Measurements from ENCODE around the gene ADAM23.

The ADAM23 gene

DNA sequence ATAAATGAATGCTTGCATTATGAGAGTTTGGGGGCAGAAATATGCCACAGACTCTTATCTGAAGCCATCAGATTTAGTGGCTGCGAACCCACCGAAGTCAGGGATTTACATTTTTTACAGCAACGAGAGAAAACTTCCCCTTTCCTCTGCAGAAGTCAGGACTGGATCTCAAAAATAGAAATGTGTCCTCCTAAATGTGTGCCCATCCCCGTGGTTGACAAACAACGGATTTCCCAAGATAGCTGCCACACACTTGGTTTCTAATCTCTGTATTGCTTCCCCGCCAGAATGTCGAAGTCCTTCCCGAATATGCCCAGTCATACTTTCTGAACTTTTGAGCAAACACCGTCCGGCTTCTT lies 879 bp upstream of the ADAM23 start:
- no peak overlapping the region for H3K4me3 ChIP-seq (replicated peaks; ENCODE audit: low read depth, low read length)
- TF ChIP-seq, protein P1, sequence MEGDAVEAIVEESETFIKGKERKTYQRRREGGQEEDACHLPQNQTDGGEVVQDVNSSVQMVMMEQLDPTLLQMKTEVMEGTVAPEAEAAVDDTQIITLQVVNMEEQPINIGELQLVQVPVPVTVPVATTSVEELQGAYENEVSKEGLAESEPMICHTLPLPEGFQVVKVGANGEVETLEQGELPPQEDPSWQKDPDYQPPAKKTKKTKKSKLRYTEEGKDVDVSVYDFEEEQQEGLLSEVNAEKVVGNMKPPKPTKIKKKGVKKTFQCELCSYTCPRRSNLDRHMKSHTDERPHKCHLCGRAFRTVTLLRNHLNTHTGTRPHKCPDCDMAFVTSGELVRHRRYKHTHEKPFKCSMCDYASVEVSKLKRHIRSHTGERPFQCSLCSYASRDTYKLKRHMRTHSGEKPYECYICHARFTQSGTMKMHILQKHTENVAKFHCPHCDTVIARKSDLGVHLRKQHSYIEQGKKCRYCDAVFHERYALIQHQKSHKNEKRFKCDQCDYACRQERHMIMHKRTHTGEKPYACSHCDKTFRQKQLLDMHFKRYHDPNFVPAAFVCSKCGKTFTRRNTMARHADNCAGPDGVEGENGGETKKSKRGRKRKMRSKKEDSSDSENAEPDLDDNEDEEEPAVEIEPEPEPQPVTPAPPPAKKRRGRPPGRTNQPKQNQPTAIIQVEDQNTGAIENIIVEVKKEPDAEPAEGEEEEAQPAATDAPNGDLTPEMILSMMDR (IDR thresholded peaks at IDR 0.05; ENCODE audit: low read depth, low read length, missing control alignments) = no peak
- no peak for DNase-seq (ENCODE audit: extremely low read depth, low read depth)

DNA sequence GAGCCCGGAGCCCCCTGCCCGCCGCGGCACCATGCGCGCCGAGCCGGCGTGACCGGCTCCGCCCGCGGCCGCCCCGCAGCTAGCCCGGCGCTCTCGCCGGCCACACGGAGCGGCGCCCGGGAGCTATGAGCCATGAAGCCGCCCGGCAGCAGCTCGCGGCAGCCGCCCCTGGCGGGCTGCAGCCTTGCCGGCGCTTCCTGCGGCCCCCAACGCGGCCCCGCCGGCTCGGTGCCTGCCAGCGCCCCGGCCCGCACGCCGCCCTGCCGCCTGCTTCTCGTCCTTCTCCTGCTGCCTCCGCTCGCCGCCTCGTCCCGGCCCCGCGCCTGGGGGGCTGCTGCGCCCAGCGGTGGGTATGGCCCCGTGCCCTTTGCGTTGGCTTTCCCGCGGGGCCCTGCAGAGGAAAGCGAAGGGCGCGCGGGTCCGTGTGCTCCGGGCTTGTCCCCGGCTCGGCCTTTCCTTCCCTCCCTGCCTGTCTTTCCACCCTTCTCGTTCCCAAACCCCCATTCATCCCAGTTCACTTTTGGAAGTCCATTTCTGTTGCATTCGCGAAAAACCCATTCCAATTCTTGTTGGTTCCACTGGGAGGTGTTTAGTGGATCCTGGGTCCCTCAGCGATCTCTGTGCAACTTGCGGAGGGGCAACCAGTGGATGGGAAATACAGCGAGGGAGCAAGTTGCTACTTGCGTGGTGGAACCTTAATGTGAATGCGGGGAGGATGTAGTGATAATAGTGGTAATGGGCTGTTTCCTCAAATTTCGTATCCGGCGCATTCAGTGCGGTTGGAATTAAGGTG lies 599 bp downstream of the ADAM23 start:
- DNase-seq (ENCODE audit: extremely low read depth, low read depth) = no peak
- H3K4me3 ChIP-seq (replicated peaks; ENCODE audit: low read depth, low read length) = peak overlapping the region; percentile 37
- TF ChIP-seq, protein P1 (IDR thresholded peaks at IDR 0.05; ENCODE audit: low read depth, low read length, missing control alignments) = no peak

DNA sequence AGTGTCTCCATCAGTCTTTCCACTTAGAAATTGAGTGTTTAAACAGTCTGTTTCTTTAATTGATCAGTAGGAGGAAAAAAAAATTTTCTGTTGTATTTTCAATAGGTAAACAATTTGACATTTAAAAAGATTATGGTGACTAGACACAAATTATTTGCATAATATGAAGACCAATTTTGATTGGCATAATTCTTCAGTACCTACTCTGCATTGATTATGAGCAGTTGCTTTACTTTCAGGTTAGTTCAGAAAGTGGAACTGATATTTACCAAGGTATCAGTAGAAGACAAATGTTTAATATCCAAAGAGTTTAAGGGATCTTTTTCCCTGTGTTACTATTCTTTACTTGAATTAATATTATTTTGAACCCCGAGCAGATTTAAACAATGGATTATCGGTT lies 2.6 kb downstream of the ADAM23 start:
- TF ChIP-seq, protein P1 (IDR thresholded peaks at IDR 0.05; ENCODE audit: low read depth, low read length, missing control alignments) = no peak
- no peak overlapping the region for H3K4me3 ChIP-seq (replicated peaks; ENCODE audit: low read depth, low read length)
- DNase-seq (ENCODE audit: extremely low read depth, low read depth) = no peak

DNA sequence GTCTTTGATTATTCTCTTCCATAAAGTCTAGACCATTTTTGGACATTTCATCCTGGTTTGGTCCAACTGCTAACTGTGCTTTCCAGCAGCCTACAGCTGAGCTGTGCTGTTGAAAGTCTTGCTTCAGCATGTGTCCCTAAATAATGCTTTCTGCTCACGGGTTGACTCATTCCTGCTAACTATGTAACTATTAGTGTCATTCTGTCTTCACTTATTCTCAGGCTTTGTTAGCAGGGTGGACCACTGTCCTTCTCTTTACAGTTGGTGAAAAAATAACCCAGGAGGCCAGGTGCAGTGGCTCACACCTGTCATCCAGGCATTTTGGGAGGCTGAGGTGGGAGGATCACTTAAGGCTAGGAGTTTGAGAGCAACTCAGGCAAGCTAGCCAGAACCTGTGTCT lies 8.9 kb downstream of the ADAM23 start:
- no peak overlapping the region for H3K4me3 ChIP-seq (replicated peaks; ENCODE audit: low read depth, low read length)
- DNase-seq (ENCODE audit: extremely low read depth, low read depth) = no peak
- TF ChIP-seq, protein P1 (IDR thresholded peaks at IDR 0.05; ENCODE audit: low read depth, low read length, missing control alignments) = no peak

DNA sequence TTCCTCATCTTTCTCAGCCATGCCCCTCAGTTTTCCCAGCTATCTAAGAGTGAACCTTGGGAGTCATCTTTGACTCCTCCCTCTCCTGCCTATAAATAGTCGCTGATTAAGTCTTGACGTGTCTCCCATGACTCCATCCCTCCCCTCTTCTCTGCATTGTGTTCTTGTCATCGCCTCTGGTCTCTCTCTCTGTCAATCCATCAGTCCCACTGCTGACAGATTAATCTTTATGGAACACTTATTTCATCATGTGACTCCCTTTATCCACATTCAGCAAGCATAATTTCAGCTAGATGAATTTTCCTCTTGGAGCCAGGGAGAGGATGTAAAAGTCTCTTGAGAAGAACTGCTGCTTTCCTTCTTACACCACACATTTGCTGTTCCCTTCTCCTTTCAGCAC lies 9.4 kb downstream of the ADAM23 start:
- TF ChIP-seq, protein P1 (IDR thresholded peaks at IDR 0.05; ENCODE audit: low read depth, low read length, missing control alignments) = no peak
- no peak for DNase-seq (ENCODE audit: extremely low read depth, low read depth)
- H3K4me3 ChIP-seq (replicated peaks; ENCODE audit: low read depth, low read length) = no peak overlapping the region

DNA sequence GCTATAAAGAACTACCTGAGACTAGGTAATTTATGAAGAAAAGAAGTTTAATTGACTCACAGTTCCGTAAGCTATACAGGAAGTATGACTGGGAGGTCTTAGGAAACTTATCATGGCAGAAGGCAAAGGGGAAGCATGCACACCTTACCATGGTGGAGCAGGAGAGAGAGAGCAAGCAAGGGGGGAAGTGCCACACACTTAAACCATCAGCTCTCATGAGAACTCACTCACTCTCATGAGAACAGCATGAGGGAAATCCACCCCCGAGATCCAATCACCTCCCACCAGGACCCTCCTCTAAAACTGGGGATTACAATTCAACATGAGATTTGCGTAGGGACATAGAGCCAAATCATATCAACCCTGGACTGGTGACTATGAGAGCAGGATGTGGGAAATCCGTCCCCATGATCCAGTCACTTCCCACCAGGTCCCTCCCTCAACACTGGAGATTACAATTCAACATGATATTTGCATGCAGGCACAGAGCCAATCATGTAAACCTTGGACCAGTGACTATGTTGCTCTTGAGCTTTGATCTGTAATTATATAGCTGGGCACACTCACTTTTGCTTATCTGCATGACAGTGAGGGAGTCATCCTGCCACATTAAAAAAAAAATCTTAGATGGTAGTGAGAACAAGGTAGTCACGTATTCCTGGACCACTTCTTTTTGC lies 12.9 kb downstream of the ADAM23 start:
- DNase-seq (ENCODE audit: extremely low read depth, low read depth) = no peak
- no peak overlapping the region for H3K4me3 ChIP-seq (replicated peaks; ENCODE audit: low read depth, low read length)
- TF ChIP-seq, protein P1 (IDR thresholded peaks at IDR 0.05; ENCODE audit: low read depth, low read length, missing control alignments) = no peak

All from HFF-Myc (cell line).